Adrenal gland (tissue), 5 donors: ENCODE measurements around the gene SYT2.

ENCODE experiments used
- CTCF ChIP-seq, 6 experiments: fragments of 450-650 bp in 4 of 6; fragments of 200-600 bp in 2 of 6; sonication (generic) in 1 of 6; IDR thresholded peaks; 1 replicate in 5 of 6; 2 replicates in 1 of 6; pipeline versions ENCODE4 v1.5.1 to v1.8.0; 2016 to 2021; ENCODE audit warnings: antibody characterized with exemption in 6 of 6, mild to moderate bottlenecking in 2 of 6, moderate library complexity in 1 of 6
- POLR2A ChIP-seq, 2 donors: fragments of 450-650 bp; IDR thresholded peaks; one replicate each; pipeline ENCODE4 v1.6.1; 2017; ENCODE audit warnings: antibody characterized with exemption in 2 of 2, mild to moderate bottlenecking in 2 of 2, moderate library complexity in 1 of 2
- donor health status: DM: no; HTN: no; CAD: no.

GRCh38 chr1:202671399-202671798 is 38.9 kb downstream of the SYT2 start:
- TF ChIP-seq CTCF (IDR thresholded peaks at IDR 0.05) (no peak), POLR2A (IDR thresholded peaks at IDR 0.05) (no peak)
